Bronchial epithelial cell (primary cell): Measurements from ENCODE around the gene NKX2-3. TPM values are rescaled to one million over a fixed set of nuclear protein-coding genes. Genes with fewer than 3 reads are reported as not detected.

Experiments used
- DNase-seq: peaks from one replicate; pipeline ENCODE4 v3.0.0-alpha.2; 2010; ENCODE audit warnings: low read depth
- FAIRE-seq: peaks from 2 replicates; lab custom pipeline; 2011; peaks lifted over from hg19 to GRCh38; lab: Jason Lieb, UNC
- H3K27me3 ChIP-seq: 2 replicates; pipeline ENCODE4 v1.5.1; 2011; ENCODE audit warnings: low read length; ENCODE audit not compliant: control insufficient read depth, insufficient read depth
- H3K36me3 ChIP-seq: 2 replicates; pipeline ENCODE4 v1.5.1; 2011; ENCODE audit warnings: low read length; ENCODE audit not compliant: control insufficient read depth, insufficient read depth
- H3K4me3 ChIP-seq: 2 replicates; pipeline ENCODE4 v1.5.1; 2011; ENCODE audit warnings: mild to moderate bottlenecking, low read depth, low read length, control low read depth
- total RNA-seq: library from RNA; depleted of rRNA; stranded (reverse); fragments of >200 nt; gene quantifications from 2 replicates; pipeline ENCODE4 v1.2.1, GENCODE V29; 2014
- TF ChIP-seq, protein P1 (sequence below): IDR thresholded peaks from 2 replicates; pipeline ENCODE4 v1.5.1; 2011; ENCODE audit warnings: mild to moderate bottlenecking, moderate library complexity, low read length, control low read depth, inconsistent platforms; ENCODE audit not compliant: insufficient read depth, severe bottlenecking

The NKX2-3 gene
- total RNA-seq, 1 donor from 2014 or later = not detected

DNA sequence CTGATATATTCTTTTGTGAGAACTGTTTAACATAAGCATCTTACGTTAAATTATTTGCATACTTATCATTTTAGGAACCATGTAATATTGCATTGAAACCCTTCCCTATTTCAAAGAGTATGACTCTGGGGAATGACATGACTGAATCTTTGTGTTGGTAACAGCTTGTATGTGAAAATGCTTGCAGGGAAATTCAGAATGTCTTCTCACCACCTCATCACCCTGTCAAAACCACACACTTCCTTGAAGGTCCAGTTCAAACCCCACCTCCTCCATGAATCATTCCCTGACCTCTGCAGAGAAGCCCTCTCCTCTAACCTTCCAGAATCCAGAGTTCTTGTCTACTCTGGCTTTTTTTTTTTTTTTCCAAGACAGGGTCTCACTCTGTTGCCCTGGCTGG, 26.3 kb upstream of the NKX2-3 start:
- peak; percentile 10 for DNase-seq
- H3K4me3 ChIP-seq = no peak overlapping the region
- TF ChIP-seq, protein P1, sequence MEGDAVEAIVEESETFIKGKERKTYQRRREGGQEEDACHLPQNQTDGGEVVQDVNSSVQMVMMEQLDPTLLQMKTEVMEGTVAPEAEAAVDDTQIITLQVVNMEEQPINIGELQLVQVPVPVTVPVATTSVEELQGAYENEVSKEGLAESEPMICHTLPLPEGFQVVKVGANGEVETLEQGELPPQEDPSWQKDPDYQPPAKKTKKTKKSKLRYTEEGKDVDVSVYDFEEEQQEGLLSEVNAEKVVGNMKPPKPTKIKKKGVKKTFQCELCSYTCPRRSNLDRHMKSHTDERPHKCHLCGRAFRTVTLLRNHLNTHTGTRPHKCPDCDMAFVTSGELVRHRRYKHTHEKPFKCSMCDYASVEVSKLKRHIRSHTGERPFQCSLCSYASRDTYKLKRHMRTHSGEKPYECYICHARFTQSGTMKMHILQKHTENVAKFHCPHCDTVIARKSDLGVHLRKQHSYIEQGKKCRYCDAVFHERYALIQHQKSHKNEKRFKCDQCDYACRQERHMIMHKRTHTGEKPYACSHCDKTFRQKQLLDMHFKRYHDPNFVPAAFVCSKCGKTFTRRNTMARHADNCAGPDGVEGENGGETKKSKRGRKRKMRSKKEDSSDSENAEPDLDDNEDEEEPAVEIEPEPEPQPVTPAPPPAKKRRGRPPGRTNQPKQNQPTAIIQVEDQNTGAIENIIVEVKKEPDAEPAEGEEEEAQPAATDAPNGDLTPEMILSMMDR = no peak
- H3K36me3 ChIP-seq = no peaks in the 10 kb centered on the region
- H3K27me3 ChIP-seq = no peaks in the 10 kb centered on the region
- no peak for FAIRE-seq

- DNase-seq = no peak
- Histone ChIP-seq H3K36me3 (no peaks in the 10 kb centered on the region), H3K4me3 (no peak overlapping the region), H3K27me3 (no peaks in the 10 kb centered on the region)
- TF ChIP-seq, protein P1 = no peak
- FAIRE-seq = no peak
Measured at GRCh38 chr10:99507265-99507664, 25.5 kb upstream of the NKX2-3 start.

GRCh38 chr10:99513061-99513460, 19.7 kb upstream of the NKX2-3 start:
- Histone ChIP-seq H3K4me3 (no peak overlapping the region), H3K27me3 (peaks cover 3% of the 10 kb centered on the region), H3K36me3 (no peaks in the 10 kb centered on the region)
- TF ChIP-seq, protein P1 = no peak
- FAIRE-seq (no peak), DNase-seq (no peak)

DNA sequence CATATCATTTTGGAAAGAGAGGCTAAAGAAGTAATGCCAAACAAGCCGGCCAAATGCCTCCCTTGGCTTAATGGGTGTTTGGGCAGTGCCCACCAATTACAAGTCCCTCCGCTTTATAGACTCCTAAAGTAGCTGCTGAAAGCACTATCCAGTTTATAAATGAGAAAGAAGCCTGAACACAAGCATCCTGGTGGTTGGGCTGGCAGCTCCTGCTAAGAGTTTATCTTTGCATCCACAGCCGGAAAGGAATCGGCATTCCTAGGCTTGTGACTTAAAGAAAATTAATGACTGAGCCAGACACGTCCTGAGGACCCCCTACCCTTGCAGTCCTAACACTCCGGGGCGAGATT, 13.1 kb upstream of the NKX2-3 start:
- DNase-seq = no peak
- TF ChIP-seq, protein P1 = no peak
- H3K27me3 ChIP-seq = peaks cover 51% of the 10 kb centered on the region
- no peak for FAIRE-seq
- no peaks in the 10 kb centered on the region for H3K36me3 ChIP-seq
- H3K4me3 ChIP-seq = no peak overlapping the region

GRCh38 chr10:99520040-99520846, 12.5 kb upstream of the NKX2-3 start:
- Histone ChIP-seq H3K4me3 (no peak overlapping the region), H3K27me3 (peaks cover 51% of the 10 kb centered on the region)
- TF ChIP-seq, protein P1 = no peak

More at GRCh38 chr10:99520040-99520846, 12.5 kb upstream of the NKX2-3 start:
- no peaks in the 10 kb centered on the region for H3K36me3 ChIP-seq
- no peak for DNase-seq
- no peak for FAIRE-seq
